NT2/D1 (cell line): Measurements from ENCODE around the gene TLL1.

Source experiments
- DNase-seq: peaks from one replicate; pipeline ENCODE4 v3.0.0-alpha.2; 2011; ENCODE audit warnings: low read depth, low spot score
- H3K27me3 ChIP-seq: 2 replicates; pipeline ENCODE4 v1.6.0; 2011; ENCODE audit warnings: mild to moderate bottlenecking; ENCODE audit not compliant: insufficient read length, insufficient read depth
- H3K36me3 ChIP-seq: 2 replicates; pipeline ENCODE4 v1.6.1; 2011; ENCODE audit warnings: mild to moderate bottlenecking, low read length, mixed read lengths; ENCODE audit not compliant: insufficient read depth, insufficient read length
- H3K4me1 ChIP-seq: 2 replicates; pipeline ENCODE4 v1.5.1; 2011; ENCODE audit not compliant: insufficient read depth, insufficient read length
- H3K4me3 ChIP-seq: 2 replicates; pipeline ENCODE4 v1.5.1; 2011; ENCODE audit warnings: low read depth; ENCODE audit not compliant: insufficient read length
- H3K9ac ChIP-seq: 2 replicates; pipeline ENCODE4 v1.6.0; 2011; ENCODE audit warnings: low read depth; ENCODE audit not compliant: insufficient read length
- H3K9me3 ChIP-seq: 2 replicates; pipeline ENCODE4 v1.5.1; 2011; ENCODE audit warnings: mild to moderate bottlenecking, low read length; ENCODE audit not compliant: insufficient read depth
- SUZ12 ChIP-seq: IDR thresholded peaks from 2 replicates; pipeline ENCODE4 v1.6.1; 2011; ENCODE audit not compliant: insufficient read length, insufficient read depth; ENCODE audit errors: extremely low read depth
- YY1 ChIP-seq: IDR thresholded peaks from 2 replicates; pipeline ENCODE4 v1.6.1; 2011; ENCODE audit not compliant: insufficient read length, insufficient read depth
- ZNF274 ChIP-seq: IDR thresholded peaks from 2 replicates; pipeline ENCODE4 v1.6.1; 2011; ENCODE audit warnings: mild to moderate bottlenecking, low read depth, low read length

The TLL1 gene

GRCh38 chr4:165971446-165971845 is 98.4 kb downstream of the TLL1 start:
- peaks cover 7% of the 10 kb centered on the region; the same call in 1 of the 2 replicates for H3K9me3 ChIP-seq
- no peak overlapping the region for H3K4me3 ChIP-seq
- H3K36me3 ChIP-seq, result no peaks in the 10 kb centered on the region
- DNase-seq, result no peak
- no peak for TF ChIP-seq SUZ12
- H3K9ac ChIP-seq, result no peak overlapping the region
- H3K27me3 ChIP-seq, result no peaks in the 10 kb centered on the region
- no peaks in the 10 kb centered on the region for H3K4me1 ChIP-seq

- Histone ChIP-seq H3K9ac (no peak overlapping the region), H3K27me3 (no peaks in the 10 kb centered on the region), H3K4me1 (no peaks in the 10 kb centered on the region), H3K4me3 (no peak overlapping the region), H3K9me3 (peaks cover 5% of the 10 kb centered on the region; the same call in 1 of the 2 replicates), H3K36me3 (no peaks in the 10 kb centered on the region)
- no peak for DNase-seq
- TF ChIP-seq YY1, result no peak
- TF ChIP-seq ZNF274, result no peak
- no peak for TF ChIP-seq SUZ12
Observed at GRCh38 chr4:165971933-165972332, 98.9 kb downstream of the TLL1 start.

- Histone ChIP-seq H3K27me3 (no peaks in the 10 kb centered on the region), H3K9me3 (no peaks in the 10 kb centered on the region), H3K9ac (no peak overlapping the region), H3K4me1 (no peaks in the 10 kb centered on the region), H3K4me3 (no peak overlapping the region), H3K36me3 (no peaks in the 10 kb centered on the region)
- no peak for DNase-seq
- TF ChIP-seq SUZ12 (no peak), ZNF274 (no peak), YY1 (no peak)
Observed at GRCh38 chr4:165972747-165973146, 99.7 kb downstream of the TLL1 start.

- no peaks in the 10 kb centered on the region for H3K4me1 ChIP-seq
- H3K36me3 ChIP-seq, result no peaks in the 10 kb centered on the region
- H3K27me3 ChIP-seq, result no peaks in the 10 kb centered on the region
- TF ChIP-seq SUZ12, result no peak
- TF ChIP-seq YY1, result no peak
- TF ChIP-seq ZNF274, result no peak
- no peak overlapping the region for H3K4me3 ChIP-seq
- no peak overlapping the region for H3K9ac ChIP-seq
- no peak for DNase-seq
- no peaks in the 10 kb centered on the region for H3K9me3 ChIP-seq
Observed at GRCh38 chr4:165982934-165983333, 109.9 kb downstream of the TLL1 start.

GRCh38 chr4:165986956-165987698 is 114.1 kb downstream of the TLL1 start:
- Histone ChIP-seq H3K4me1 (no peaks in the 10 kb centered on the region), H3K9me3 (no peaks in the 10 kb centered on the region), H3K9ac (no peak overlapping the region), H3K36me3 (no peaks in the 10 kb centered on the region), H3K4me3 (no peak overlapping the region), H3K27me3 (no peaks in the 10 kb centered on the region)
- DNase-seq, result no peak
- TF ChIP-seq YY1 (no peak), ZNF274 (no peak), SUZ12 (no peak)

- no peak overlapping the region for H3K4me3 ChIP-seq
- H3K36me3 ChIP-seq, result no peaks in the 10 kb centered on the region
- H3K27me3 ChIP-seq, result no peaks in the 10 kb centered on the region
- TF ChIP-seq ZNF274 (no peak), YY1 (no peak), SUZ12 (no peak)
- H3K4me1 ChIP-seq, result no peaks in the 10 kb centered on the region
- no peaks in the 10 kb centered on the region for H3K9me3 ChIP-seq
- DNase-seq, result no peak
- no peak overlapping the region for H3K9ac ChIP-seq
Observed at GRCh38 chr4:165991325-165992180, 118.5 kb downstream of the TLL1 start.

GRCh38 chr4:165992283-165992682 is 119.2 kb downstream of the TLL1 start:
- TF ChIP-seq YY1, result no peak
- no peak for TF ChIP-seq SUZ12
- TF ChIP-seq ZNF274, result no peak
- no peak overlapping the region for H3K4me3 ChIP-seq
- no peak overlapping the region for H3K9ac ChIP-seq
- H3K36me3 ChIP-seq, result no peaks in the 10 kb centered on the region
- no peaks in the 10 kb centered on the region for H3K27me3 ChIP-seq
- no peak for DNase-seq
- no peaks in the 10 kb centered on the region for H3K4me1 ChIP-seq
- no peaks in the 10 kb centered on the region for H3K9me3 ChIP-seq
